Fibroblast of lung (primary cell): ENCODE data around the gene PLSCR1. TPM values are rescaled to one million over a fixed set of nuclear protein-coding genes. Genes with fewer than 3 reads are reported as not detected.

Experiments
- DNase-seq, 2 donors: peaks; one replicate each; pipeline versions ENCODE4 v3.0.0 to v3.0.0-alpha.2; 2010; ENCODE audit warnings: low read depth in 2 of 2
- H2AFZ ChIP-seq: 2 replicates; pipeline ENCODE4 v1.5.1; 2012; ENCODE audit warnings: low read length, control low read depth, inconsistent platforms
- H3K27ac ChIP-seq: 2 replicates; pipeline ENCODE4 v1.5.1; 2011; ENCODE audit warnings: low read length, control low read depth; ENCODE audit not compliant: insufficient read depth
- H3K27me3 ChIP-seq: 2 replicates; pipeline ENCODE4 v1.5.1; 2011; ENCODE audit warnings: mild to moderate bottlenecking, low read length; ENCODE audit not compliant: control insufficient read depth, insufficient read depth
- H3K36me3 ChIP-seq: 2 replicates; pipeline ENCODE4 v1.5.1; 2011; ENCODE audit warnings: low read length; ENCODE audit not compliant: control insufficient read depth, insufficient read depth
- H3K4me1 ChIP-seq: 2 replicates; pipeline ENCODE4 v1.5.1; 2011; ENCODE audit warnings: low read length; ENCODE audit not compliant: control insufficient read depth, insufficient read depth; ENCODE audit errors: extremely low read depth
- H3K4me2 ChIP-seq: 2 replicates; pipeline ENCODE4 v1.5.1; 2011; ENCODE audit warnings: low read length, control low read depth; ENCODE audit not compliant: insufficient read depth; ENCODE audit errors: extremely low read depth
- H3K4me3 ChIP-seq, 4 experiments: fragments of 200-600 bp in 1 of 4; sonication (generic) in 1 of 4; replicated peaks in 1 of 4; 2 replicates each; pipeline ENCODE4 v1.5.1; 2011 to 2016; ENCODE audit warnings: low read length in 4 of 4, low read depth in 3 of 4, mild to moderate bottlenecking in 3 of 4, control low read depth in 2 of 4, inconsistent platforms in 1 of 4, mixed read lengths in 1 of 4; ENCODE audit not compliant: insufficient read depth in 1 of 4; ENCODE audit errors: control extremely low read depth in 1 of 4
- H3K79me2 ChIP-seq: 2 replicates; pipeline ENCODE4 v1.5.1; 2012; ENCODE audit warnings: mild to moderate bottlenecking, low read length, inconsistent platforms; ENCODE audit not compliant: control insufficient read depth, insufficient read depth
- H3K9ac ChIP-seq: 2 replicates; pipeline ENCODE4 v1.5.1; 2011; ENCODE audit warnings: mild to moderate bottlenecking, low read length, control low read depth; ENCODE audit not compliant: insufficient read depth
- H3K9me3 ChIP-seq: 2 replicates; pipeline ENCODE4 v1.5.1; 2012; ENCODE audit warnings: low read depth, low read length; ENCODE audit not compliant: control insufficient read depth, insufficient read depth
- H4K20me1 ChIP-seq: 2 replicates; pipeline ENCODE4 v1.5.1; 2011; ENCODE audit warnings: low read length; ENCODE audit not compliant: control insufficient read depth, insufficient read depth; ENCODE audit errors: extremely low read depth
- EZH2 ChIP-seq: IDR thresholded peaks from 2 replicates; pipeline ENCODE4 v1.5.1; 2012; ENCODE audit warnings: low read length, control low read depth, mild to moderate bottlenecking; ENCODE audit errors: missing control alignments
- polyA plus RNA-seq, 2 donors: library from polyadenylated mRNA; depleted of rRNA in 1 of 2; stranded (reverse) in 1 of 2; unstranded in 1 of 2; fragments of >200 nt; gene quantifications; 2 replicates each; pipeline ENCODE4 v1.2.1, GENCODE V29; 2011 to 2012; ENCODE audit warnings: missing spikeins in 1 of 2
- total RNA-seq: library from RNA; depleted of rRNA; stranded (reverse); fragments of >200 nt; gene quantifications from 2 replicates; pipeline ENCODE4 v1.2.1, GENCODE V29; 2014
- TF ChIP-seq, protein P1 (sequence below), 2 donors: IDR thresholded peaks in 1 of 2; conservative IDR thresholded peaks in 1 of 2; 1 replicate in 1 of 2; 2 replicates in 1 of 2; pipeline ENCODE4 v1.5.1; 2011 to 2012; ENCODE audit warnings: low read length in 2 of 2, control low read depth in 1 of 2, inconsistent platforms in 1 of 2, low read depth in 1 of 2, mild to moderate bottlenecking in 1 of 2

Gene PLSCR1
- total and polyA plus RNA-seq, 2 donors (not counting 1 experiment from before 2014, with no cell fraction given): 36.8 to 73.3 TPM

GRCh38 chr3:146532406-146532805 lies 12.0 kb downstream of the PLSCR1 start:
- H3K4me1 ChIP-seq: peaks cover 7% of the 10 kb centered on the region
- no peaks in the 10 kb centered on the region for H3K9me3 ChIP-seq
- H3K9ac ChIP-seq: no peak overlapping the region
- H3K4me2 ChIP-seq: no peak overlapping the region
- no peaks in the 10 kb centered on the region for H3K27me3 ChIP-seq
- peaks cover 2% of the 10 kb centered on the region for H3K36me3 ChIP-seq
- H3K79me2 ChIP-seq: no peaks in the 10 kb centered on the region
- H3K27ac ChIP-seq: no peak overlapping the region
- no peak overlapping the region for H3K4me3 ChIP-seq
- H2AFZ ChIP-seq: no peak overlapping the region
- DNase-seq: no peak
- TF ChIP-seq, protein P1, sequence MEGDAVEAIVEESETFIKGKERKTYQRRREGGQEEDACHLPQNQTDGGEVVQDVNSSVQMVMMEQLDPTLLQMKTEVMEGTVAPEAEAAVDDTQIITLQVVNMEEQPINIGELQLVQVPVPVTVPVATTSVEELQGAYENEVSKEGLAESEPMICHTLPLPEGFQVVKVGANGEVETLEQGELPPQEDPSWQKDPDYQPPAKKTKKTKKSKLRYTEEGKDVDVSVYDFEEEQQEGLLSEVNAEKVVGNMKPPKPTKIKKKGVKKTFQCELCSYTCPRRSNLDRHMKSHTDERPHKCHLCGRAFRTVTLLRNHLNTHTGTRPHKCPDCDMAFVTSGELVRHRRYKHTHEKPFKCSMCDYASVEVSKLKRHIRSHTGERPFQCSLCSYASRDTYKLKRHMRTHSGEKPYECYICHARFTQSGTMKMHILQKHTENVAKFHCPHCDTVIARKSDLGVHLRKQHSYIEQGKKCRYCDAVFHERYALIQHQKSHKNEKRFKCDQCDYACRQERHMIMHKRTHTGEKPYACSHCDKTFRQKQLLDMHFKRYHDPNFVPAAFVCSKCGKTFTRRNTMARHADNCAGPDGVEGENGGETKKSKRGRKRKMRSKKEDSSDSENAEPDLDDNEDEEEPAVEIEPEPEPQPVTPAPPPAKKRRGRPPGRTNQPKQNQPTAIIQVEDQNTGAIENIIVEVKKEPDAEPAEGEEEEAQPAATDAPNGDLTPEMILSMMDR (conservative IDR thresholded peaks at IDR 0.05 in 1 of 2, IDR thresholded peaks at IDR 0.05 in 1 of 2; ENCODE audit: low read depth in 1 of 2, low read length in 2 of 2): no peak
- TF ChIP-seq EZH2: no peak
- no peaks in the 10 kb centered on the region for H4K20me1 ChIP-seq

DNA sequence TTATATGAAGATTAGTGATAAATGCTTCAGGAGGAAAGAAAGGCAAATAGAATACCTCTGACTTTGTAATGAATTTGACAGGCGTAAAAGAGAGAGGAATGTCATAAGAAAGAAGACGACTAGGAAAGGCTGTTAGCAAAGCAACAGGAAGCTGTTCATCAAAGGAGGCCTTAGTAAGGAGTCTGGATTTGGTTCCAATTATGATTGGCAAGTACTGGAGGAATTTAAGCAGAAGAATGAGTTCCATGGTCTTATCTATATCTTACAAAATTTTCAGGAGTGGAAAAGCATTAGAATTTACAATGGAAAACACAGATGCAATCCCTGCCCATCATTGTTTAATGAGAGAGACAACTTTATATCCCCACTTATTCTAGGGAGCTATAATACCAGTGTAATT lies 13.8 kb downstream of the PLSCR1 start:
- no peak for DNase-seq
- Histone ChIP-seq H3K27ac (no peak overlapping the region), H3K36me3 (peaks cover 2% of the 10 kb centered on the region)

GRCh38 chr3:146529021-146529420 lies 15.4 kb downstream of the PLSCR1 start:
- Histone ChIP-seq H3K4me2 (no peak overlapping the region), H3K9me3 (no peaks in the 10 kb centered on the region), H3K4me1 (peaks cover 4% of the 10 kb centered on the region), H3K36me3 (peaks cover 2% of the 10 kb centered on the region), H3K79me2 (no peaks in the 10 kb centered on the region), H3K27ac (no peak overlapping the region), H2AFZ (no peak overlapping the region), H3K4me3 (no peak overlapping the region), H3K9ac (no peak overlapping the region), H3K27me3 (no peaks in the 10 kb centered on the region), H4K20me1 (no peaks in the 10 kb centered on the region)
- peak; percentile 67 to 76 for DNase-seq
- no peak for TF ChIP-seq EZH2
- TF ChIP-seq, protein P1 (conservative IDR thresholded peaks at IDR 0.05 in 1 of 2, IDR thresholded peaks at IDR 0.05 in 1 of 2; ENCODE audit: low read depth in 1 of 2, low read length in 2 of 2): no peak

More for the DNA sequence above, 13.8 kb downstream of the PLSCR1 start:
- Histone ChIP-seq H3K4me3 (no peak overlapping the region), H3K4me2 (no peak overlapping the region), H4K20me1 (no peaks in the 10 kb centered on the region), H3K9me3 (no peaks in the 10 kb centered on the region), H3K9ac (no peak overlapping the region), H3K27me3 (no peaks in the 10 kb centered on the region), H3K4me1 (peaks cover 4% of the 10 kb centered on the region), H2AFZ (no peak overlapping the region), H3K79me2 (no peaks in the 10 kb centered on the region)
- no peak for TF ChIP-seq EZH2
- TF ChIP-seq, protein P1 (conservative IDR thresholded peaks at IDR 0.05 in 1 of 2, IDR thresholded peaks at IDR 0.05 in 1 of 2; ENCODE audit: low read depth in 1 of 2, low read length in 2 of 2): no peak
